Astrocyte of the spinal cord (primary cell): ENCODE measurements around the gene CHRM1.
"Not testable (repeated sequence)": the region's sequence is repeated elsewhere in the genome, so short reads cannot be mapped to it uniquely, and the experiment has no call there.

ENCODE experiments used
- DNase-seq: peaks from one replicate; pipeline ENCODE4 v3.0.0; 2011; ENCODE audit warnings: low read depth, low spot score
- H3K4me3 ChIP-seq: 2 replicates; pipeline ENCODE4 v1.5.1; 2011; ENCODE audit warnings: low read depth, mild to moderate bottlenecking, low read length, moderate library complexity
- CTCF ChIP-seq: IDR thresholded peaks from 2 replicates; pipeline ENCODE4 v1.5.1; 2012; ENCODE audit warnings: low read depth, mild to moderate bottlenecking, low read length, inconsistent platforms
- in situ Hi-C: cut with HindIII; loops from 2 replicates; pipeline ENCODE4 v1.10.0; 2017; ENCODE audit warnings: low sequenced_read_pairs

CHRM1 gene

GRCh38 chr11:62863687-62864335, 57.4 kb downstream of the CHRM1 start:
- DNase-seq: no peak
- in situ Hi-C loops: no loop called here
- no peak overlapping the region for H3K4me3 ChIP-seq
- no peak for TF ChIP-seq CTCF

- H3K4me3 ChIP-seq, in situ Hi-C loops, DNase-seq: not testable (repeated sequence)
These were observed 59.5 kb downstream of the CHRM1 start for GRCh38 chr11:62861564-62862192.

GRCh38 chr11:62860835-62861563, 60.2 kb downstream of the CHRM1 start:
- DNase-seq: no peak
- TF ChIP-seq CTCF: no peak
- in situ Hi-C loops: no loop called here
- no peak overlapping the region for H3K4me3 ChIP-seq

GRCh38 chr11:62859281-62859703, 61.9 kb downstream of the CHRM1 start:
- DNase-seq, H3K4me3 ChIP-seq, in situ Hi-C loops: not testable (repeated sequence)
